HCT116 (cell line): ENCODE data around the gene KRTAP22-2.

ENCODE experiments used
- JUND ChIP-seq: IDR thresholded peaks from 2 replicates; pipeline ENCODE4 v1.6.1; 2012
- MAX ChIP-seq: IDR thresholded peaks from 2 replicates; pipeline ENCODE4 v1.6.1; 2012
- POLR2A ChIP-seq: IDR thresholded peaks from 2 replicates; pipeline ENCODE4 v1.7.0; 2011; ENCODE audit warnings: borderline replicate concordance; ENCODE audit not compliant: insufficient read depth, insufficient read length; ENCODE audit errors: extremely low read depth
- SIN3A ChIP-seq: IDR thresholded peaks from 2 replicates; pipeline ENCODE4 v1.6.1; 2012; ENCODE audit warnings: low read depth

GRCh38 chr21:30625449-30626165 lies 35.4 kb upstream of the KRTAP22-2 start:
- TF ChIP-seq MAX: no peak
- no peak for TF ChIP-seq JUND
- no peak for TF ChIP-seq SIN3A
- TF ChIP-seq POLR2A: no peak
